NCI-H1694 treated with DMSO at 0.1 percent for 48 hours (cell line): ENCODE measurements around the gene TTC36.
"Not testable (repeated sequence)": the region's sequence is repeated elsewhere in the genome, so short reads cannot be mapped to it uniquely, and the experiment has no call there.

Experiments
- DNase-seq: peaks from one replicate; lab custom pipeline; 2025; lab: John Stamatoyannopoulos, UW

Gene TTC36

GRCh38 chr11:118527109-118527508, at the start of gene TTC36:
TSS of gene TTC36 (plus strand) at chr11:118527474. CDS start at chr11:118527495, 21 bp downstream.
- DNase-seq, result no peak

DNA sequence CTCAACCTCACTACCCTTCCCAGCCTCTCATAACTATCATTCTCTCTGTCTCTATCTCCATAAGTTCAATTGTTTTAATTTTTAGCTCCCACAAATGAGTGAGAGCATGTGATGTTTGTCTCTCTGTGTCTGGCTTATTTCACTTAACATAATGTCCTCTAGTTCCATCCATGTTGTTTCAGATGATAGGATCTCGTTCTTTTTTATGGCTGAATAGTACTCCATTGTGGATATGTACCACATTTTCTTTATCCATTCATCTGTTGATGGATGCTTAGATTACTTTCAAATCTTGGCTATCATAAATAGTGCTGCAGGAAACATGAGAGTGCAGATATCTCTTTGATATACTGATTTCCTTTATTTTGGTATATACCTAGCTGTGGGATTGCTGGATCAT, 46.0 kb upstream of the TTC36 start:
- DNase-seq, result not testable (repeated sequence)

DNA sequence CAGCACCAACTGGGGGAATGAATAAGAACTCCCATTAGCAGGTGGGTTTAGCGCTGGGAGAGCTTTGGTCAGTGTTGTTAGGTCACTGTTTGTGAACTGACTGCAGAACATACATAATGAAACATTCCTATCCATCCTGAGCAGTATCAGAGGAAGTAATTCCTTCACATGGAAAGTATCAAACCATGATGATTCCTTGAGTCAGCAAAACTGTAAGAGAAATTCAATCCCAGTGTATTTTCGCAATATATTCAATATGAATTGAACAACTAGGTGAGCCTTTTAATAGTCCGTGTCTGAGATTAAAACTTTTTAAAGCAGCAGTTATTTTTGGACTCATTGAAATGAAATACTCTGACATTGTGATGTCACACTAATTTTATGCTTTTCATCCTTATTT, 42.9 kb upstream of the TTC36 start:
- no peak for DNase-seq

GRCh38 chr11:118485273-118485672, 42.0 kb upstream of the TTC36 start:
- no peak for DNase-seq

- peak; percentile 39 for DNase-seq
Measured at GRCh38 chr11:118488480-118489109, 38.7 kb upstream of the TTC36 start.

DNA sequence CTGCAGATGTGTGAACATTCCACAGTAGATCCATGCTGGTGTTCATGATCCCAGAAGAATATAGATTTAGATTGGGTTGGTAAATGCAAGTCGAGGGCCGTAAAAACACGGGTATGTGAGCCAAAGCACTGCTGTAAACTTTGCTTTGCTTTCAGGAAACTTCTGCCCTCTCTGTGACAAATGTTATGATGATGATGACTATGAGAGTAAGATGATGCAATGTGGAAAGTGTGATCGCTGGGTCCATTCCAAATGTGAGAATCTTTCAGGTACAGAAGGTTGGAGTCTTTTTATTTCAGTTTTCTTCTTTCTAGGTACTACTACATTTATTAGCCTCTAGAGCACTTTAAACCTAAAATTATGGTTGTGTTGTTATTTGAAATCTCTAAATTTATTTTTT, 36.2 kb upstream of the TTC36 start:
- no peak for DNase-seq

DNA sequence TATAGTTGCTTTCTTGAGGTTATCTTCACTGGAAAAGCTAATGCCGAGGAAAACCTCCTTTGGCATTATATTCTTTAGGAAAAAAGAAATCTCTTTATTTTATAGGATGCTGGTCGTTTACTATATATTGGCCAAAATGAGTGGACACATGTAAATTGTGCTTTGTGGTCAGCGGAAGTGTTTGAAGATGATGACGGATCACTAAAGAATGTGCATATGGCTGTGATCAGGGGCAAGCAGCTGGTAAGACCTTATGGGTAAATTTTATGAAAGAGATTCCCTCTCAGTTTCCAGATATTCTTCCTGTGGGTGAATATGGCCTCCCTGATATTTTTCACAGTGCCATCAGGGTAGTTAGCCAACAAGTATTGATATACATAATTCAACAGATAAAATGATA, 29.4 kb upstream of the TTC36 start:
- DNase-seq, result no peak

- DNase-seq, result no peak
Measured at GRCh38 chr11:118503216-118503615, 24.1 kb upstream of the TTC36 start.

DNA sequence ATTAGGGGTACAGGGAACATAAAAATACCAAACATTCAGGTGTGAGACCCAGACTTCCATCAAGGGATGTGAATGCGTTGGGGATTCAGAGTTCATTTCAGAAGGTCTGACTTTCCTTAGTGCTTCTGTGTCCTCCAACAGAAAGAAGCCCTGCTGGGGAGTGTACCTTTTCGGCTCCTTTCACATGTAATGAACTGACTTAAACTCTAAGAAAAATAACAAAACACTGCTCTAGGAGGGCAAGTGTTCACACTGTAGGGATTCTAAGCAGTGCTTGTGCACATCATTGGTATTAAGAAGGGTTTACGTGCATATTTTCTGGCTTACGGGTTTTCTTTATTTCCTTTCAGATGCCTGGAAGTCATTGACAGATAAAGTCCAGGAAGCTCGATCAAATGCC, 15.7 kb upstream of the TTC36 start:
- DNase-seq, result no peak

- no peak for DNase-seq
Measured at GRCh38 chr11:118514103-118514502, 13.2 kb upstream of the TTC36 start.

GRCh38 chr11:118519549-118519948, 7.7 kb upstream of the TTC36 start:
- no peak for DNase-seq

DNA sequence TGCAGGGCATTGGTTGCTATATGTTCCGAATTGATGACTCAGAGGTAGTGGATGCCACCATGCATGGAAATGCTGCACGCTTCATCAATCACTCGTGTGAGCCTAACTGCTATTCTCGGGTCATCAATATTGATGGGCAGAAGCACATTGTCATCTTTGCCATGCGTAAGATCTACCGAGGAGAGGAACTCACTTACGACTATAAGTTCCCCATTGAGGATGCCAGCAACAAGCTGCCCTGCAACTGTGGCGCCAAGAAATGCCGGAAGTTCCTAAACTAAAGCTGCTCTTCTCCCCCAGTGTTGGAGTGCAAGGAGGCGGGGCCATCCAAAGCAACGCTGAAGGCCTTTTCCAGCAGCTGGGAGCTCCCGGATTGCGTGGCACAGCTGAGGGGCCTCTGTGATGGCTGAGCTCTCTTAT, 5.4 kb upstream of the TTC36 start:
- DNase-seq, result no peak

DNA sequence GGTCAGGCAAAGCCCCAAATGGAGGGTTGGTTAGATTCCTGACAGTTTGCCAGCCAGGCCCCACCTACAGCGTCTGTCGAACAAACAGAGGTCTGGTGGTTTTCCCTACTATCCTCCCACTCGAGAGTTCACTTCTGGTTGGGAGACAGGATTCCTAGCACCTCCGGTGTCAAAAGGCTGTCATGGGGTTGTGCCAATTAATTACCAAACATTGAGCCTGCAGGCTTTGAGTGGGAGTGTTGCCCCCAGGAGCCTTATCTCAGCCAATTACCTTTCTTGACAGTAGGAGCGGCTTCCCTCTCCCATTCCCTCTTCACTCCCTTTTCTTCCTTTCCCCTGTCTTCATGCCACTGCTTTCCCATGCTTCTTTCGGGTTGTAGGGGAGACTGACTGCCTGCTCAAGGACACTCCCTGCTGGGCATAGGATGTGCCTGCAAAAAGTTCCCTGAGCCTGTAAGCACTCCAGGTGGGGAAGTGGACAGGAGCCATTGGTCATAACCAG, 4.7 kb upstream of the TTC36 start:
- no peak for DNase-seq

GRCh38 chr11:118524356-118524755, 2.9 kb upstream of the TTC36 start:
- no peak for DNase-seq

GRCh38 chr11:118524757-118525470, 2.4 kb upstream of the TTC36 start:
- DNase-seq, result no peak

DNA sequence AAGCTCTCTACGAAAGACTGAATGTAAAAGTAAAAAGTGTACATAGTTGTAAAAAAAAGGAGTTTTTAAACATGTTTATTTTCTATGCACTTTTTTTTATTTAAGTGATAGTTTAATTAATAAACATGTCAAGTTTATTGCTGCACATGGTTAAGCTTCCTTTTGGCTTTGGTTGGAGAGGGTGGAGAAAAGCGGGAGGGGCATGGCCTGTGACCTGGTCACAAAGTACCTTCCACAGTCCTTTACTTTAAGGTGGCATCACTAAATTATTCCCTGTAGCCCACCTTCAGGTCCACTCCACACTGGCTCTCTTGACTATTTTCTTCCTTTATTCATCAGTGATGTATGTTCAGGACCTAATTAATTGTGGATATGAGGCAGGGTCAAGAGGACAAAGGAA, 586 bp upstream of the TTC36 start:
- no peak for DNase-seq

DNA sequence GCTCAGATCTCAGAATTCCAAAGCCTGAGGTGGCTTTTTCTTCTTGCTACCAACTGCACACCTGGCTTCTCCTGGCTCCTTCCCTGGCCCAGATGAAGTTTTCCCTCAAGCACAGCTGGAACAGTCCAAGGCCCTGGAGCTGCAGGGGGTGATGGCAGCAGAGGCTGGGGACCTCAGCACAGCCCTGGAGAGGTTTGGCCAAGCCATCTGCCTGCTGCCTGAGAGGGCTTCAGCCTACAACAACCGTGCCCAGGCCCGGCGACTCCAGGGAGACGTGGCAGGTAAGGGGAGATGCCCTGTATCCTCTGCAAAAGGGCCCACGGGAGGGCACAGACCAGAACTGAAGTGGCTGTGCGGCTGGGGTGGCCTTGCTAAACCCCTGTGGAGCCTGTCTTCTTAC, 1.2 kb downstream of the TTC36 start:
- no peak for DNase-seq

- DNase-seq, result no peak
Measured at GRCh38 chr11:118529584-118530175, 2.4 kb downstream of the TTC36 start.

DNA sequence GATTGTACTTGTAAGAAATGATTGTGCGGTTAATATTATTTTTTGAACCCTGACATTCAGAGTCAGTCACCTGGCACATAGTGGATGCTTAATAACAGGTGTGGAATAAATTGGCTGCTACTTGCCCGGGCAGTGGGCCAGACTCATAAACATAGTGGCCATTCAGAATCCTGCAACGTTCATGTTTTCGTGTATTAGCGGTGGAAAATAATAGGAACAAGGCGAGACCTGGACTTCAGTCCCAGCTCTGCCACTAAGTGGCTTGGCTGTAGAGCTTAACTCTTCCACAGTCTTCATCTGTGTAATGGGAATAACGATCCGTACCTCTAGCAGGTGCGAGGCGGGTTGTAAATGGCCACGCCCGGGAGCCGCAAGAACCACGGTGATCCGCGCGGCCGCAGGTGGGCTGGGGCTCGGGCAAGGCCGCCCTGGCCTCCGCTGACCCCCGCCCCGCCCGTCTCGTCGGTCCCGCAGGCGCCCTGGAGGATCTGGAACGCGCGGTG, 3.0 kb downstream of the TTC36 start:
- no peak for DNase-seq

DNA sequence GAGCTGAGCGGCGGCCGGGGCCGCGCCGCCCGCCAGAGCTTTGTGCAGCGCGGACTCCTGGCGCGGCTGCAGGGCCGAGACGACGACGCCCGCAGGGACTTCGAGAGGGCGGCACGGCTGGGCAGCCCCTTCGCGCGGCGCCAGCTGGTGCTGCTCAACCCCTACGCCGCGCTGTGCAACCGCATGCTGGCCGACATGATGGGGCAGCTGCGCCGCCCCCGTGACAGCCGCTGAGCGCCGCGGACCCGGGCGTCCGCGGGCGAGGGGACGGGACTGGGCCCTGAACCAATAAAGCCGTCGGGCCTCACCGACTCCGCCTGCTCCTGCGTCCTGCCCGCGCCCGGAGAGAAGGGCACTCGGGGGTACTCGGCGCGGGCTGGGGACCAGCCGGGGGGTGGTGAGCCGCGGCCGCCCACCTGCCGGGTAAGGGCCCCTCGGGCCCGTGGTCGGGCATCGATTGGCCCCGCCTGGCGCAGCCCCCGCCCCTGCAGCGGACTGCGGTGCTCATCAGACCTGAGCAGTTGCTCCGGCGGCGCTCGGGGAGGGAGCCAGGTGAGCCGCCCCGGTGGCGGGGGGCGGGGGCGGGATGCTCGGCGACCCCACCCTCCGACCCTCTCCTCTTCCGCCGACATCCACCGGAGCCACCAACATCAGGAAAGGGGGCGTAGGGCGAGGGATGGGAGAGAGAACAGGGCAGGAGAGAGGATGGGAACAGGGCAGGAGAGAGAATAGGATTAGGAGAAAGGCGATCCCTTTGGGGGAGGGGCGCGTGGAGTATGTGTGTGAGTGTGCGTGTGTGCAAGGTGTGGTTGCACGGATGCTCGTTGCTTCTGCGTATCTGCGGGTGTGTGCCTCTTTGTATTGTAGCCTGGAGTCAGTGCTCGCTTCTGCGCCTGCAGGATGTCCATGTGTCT, 3.7 kb downstream of the TTC36 start, which contains the start of gene TMEM25:
TMEM25 (plus strand) TSS at position 510 of the 914 bp plus-strand sequence. CDS start 610 bp downstream, outside the sequence.
- no peak for DNase-seq

DNA sequence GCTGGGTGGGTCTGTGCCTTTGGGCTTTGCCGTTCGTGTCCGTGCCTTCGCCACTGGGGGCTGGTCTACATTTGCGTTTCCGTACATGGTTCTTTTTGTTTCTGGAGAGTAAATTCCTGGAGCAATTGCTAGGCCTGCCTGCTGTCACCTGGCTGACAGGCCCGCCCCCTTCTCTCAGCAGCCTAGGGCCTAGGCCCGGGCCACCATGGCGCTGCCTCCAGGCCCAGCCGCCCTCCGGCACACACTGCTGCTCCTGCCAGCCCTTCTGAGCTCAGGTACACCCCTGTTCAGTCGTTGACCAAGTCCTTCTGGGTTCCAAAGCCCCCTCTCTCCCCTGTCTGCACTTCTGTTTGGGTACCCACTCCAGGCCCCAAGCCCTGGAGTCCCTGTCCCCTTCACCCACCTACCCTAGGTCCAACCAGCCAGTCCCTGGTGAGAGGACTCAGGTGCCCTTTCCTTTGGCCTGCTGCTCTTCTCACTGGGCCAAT, 4.4 kb downstream of the TTC36 start:
- DNase-seq, result no peak

- DNase-seq, result no peak
Measured at GRCh38 chr11:118532091-118532490, 4.8 kb downstream of the TTC36 start.
